T47D (cell line): ENCODE data around the gene ABLIM1.

Experiments
- DNase-seq, 2 experiments: peaks; one replicate each; pipeline versions ENCODE4 v3.0.0 to v3.0.0-alpha.2; 2011 to 2012; ENCODE audit warnings: low read depth in 1 of 2, low spot score in 1 of 2
- JUND ChIP-seq: IDR thresholded peaks from 2 replicates; pipeline ENCODE4 v1.6.1; 2012; ENCODE audit warnings: low read depth
- in situ Hi-C: cut with HindIII; loops from 2 replicates; pipeline ENCODE4 v1.10.0; 2016; ENCODE audit warnings: low sequenced_read_pairs, low pct_unique_long_range_greater_than_20kb

ABLIM1 gene

GRCh38 chr10:114550756-114551635 is 107.1 kb downstream of the ABLIM1 start:
- no peak for TF ChIP-seq JUND
- peak in 1 of 2 experiments; percentile 60 for DNase-seq
- in situ Hi-C loops = no loop called here

- no peak for TF ChIP-seq JUND
- DNase-seq = peak in 1 of 2 experiments; percentile 80
- in situ Hi-C loops = no loop called here
These were observed 109.4 kb downstream of the ABLIM1 start for GRCh38 chr10:114548662-114549061.

GRCh38 chr10:114547514-114547913 is 110.6 kb downstream of the ABLIM1 start:
- no peak for TF ChIP-seq JUND
- in situ Hi-C loops = no loop called here
- no peak for DNase-seq

GRCh38 chr10:114547056-114547455 is 111.0 kb downstream of the ABLIM1 start:
- no peak for TF ChIP-seq JUND
- in situ Hi-C loops = no loop called here
- DNase-seq = no peak

- in situ Hi-C loops = no loop called here
- no peak for DNase-seq
- TF ChIP-seq JUND = no peak
These were observed 112.3 kb downstream of the ABLIM1 start for GRCh38 chr10:114545819-114546218.

- in situ Hi-C loops = no loop called here
- DNase-seq = peak in 1 of 2 experiments; percentile 74
- TF ChIP-seq JUND = no peak
These were observed 113.0 kb downstream of the ABLIM1 start for GRCh38 chr10:114545071-114545470.

- in situ Hi-C loops = no loop called here
- TF ChIP-seq JUND = no peak
- peak in 1 of 2 experiments; percentile 58 for DNase-seq
These were observed 113.9 kb downstream of the ABLIM1 start for GRCh38 chr10:114544045-114544659.

- in situ Hi-C loops = no loop called here
- TF ChIP-seq JUND = no peak
- no peak for DNase-seq
These were observed 114.6 kb downstream of the ABLIM1 start for GRCh38 chr10:114543456-114543855.

- in situ Hi-C loops = no loop called here
- no peak for DNase-seq
- TF ChIP-seq JUND = no peak
These were observed 115.7 kb downstream of the ABLIM1 start for GRCh38 chr10:114542373-114542772.

GRCh38 chr10:114541797-114542160 is 116.3 kb downstream of the ABLIM1 start:
- no peak for TF ChIP-seq JUND

GRCh38 chr10:114541081-114541796 is 116.8 kb downstream of the ABLIM1 start:
- TF ChIP-seq JUND = no peak
- in situ Hi-C loops = no loop called here
- no peak for DNase-seq

More at GRCh38 chr10:114541797-114542160, 116.3 kb downstream of the ABLIM1 start:
- in situ Hi-C loops = no loop called here
- DNase-seq = no peak

GRCh38 chr10:114540236-114540635 is 117.8 kb downstream of the ABLIM1 start:
- no peak for TF ChIP-seq JUND
- in situ Hi-C loops = no loop called here
- DNase-seq = no peak

- in situ Hi-C loops = no loop called here
- no peak for TF ChIP-seq JUND
- no peak for DNase-seq
These were observed 118.5 kb downstream of the ABLIM1 start for GRCh38 chr10:114539623-114540022.
